Measurements from ENCODE around the gene GNAI2. TPM values are rescaled to one million over a fixed set of nuclear protein-coding genes. Genes with fewer than 3 reads are reported as not detected.

GNAI2 gene
- total and polyA plus RNA-seq, 12 donors: 109 to 275 (median 166) TPM

GRCh38 chr3:50265571-50265970, 29.6 kb downstream of the GNAI2 start:
- Histone ChIP-seq H3K4me1 (replicated peaks in 1 of 2) (peaks cover 55 to 61% of the 10 kb centered on the region in 2 donors), H3K9me3 (replicated peaks in 1 of 3) (no peaks in the 10 kb centered on the region), H3K27ac (peak overlapping the region; percentile 86 to 97 (median 92)), H3K27me3 (no peaks in the 10 kb centered on the region), H3K36me3 (replicated peaks in 1 of 2) (no peaks in the 10 kb centered on the region), H3K4me3 (no peak overlapping the region)
- intact Hi-C loops (cut with DNase I): no loop called here
- TF ChIP-seq CTCF (IDR thresholded peaks at IDR 0.05): no peak
- WGBS, 4 donors: 41% methylated on average over 1 of the region's 1 CpG; no CpG with 5 or more reads in 2 of the 4 donors
- peak in 1 of 7 donors; percentile 31 for DNase-seq

- no peaks in the 10 kb centered on the region for H3K27me3 ChIP-seq
- no peaks in the 10 kb centered on the region for H3K9me3 ChIP-seq (replicated peaks in 1 of 3)
- 84 to 90% (median 86%) methylated on average over 4 to 6 of the region's 6 CpGs for WGBS, 4 donors
- intact Hi-C loops (cut with DNase I): no loop called here
- no peaks in the 10 kb centered on the region for H3K36me3 ChIP-seq (replicated peaks in 1 of 2)
- H3K4me3 ChIP-seq: no peak overlapping the region
- peak overlapping the region; percentile 86 to 97 (median 92) for H3K27ac ChIP-seq
- peaks cover 52 to 59% of the 10 kb centered on the region in 2 donors for H3K4me1 ChIP-seq (replicated peaks in 1 of 2)
- DNase-seq: no peak
- no peak for TF ChIP-seq CTCF (IDR thresholded peaks at IDR 0.05)
- TF ChIP-seq POLR2A (IDR thresholded peaks at IDR 0.05): no peak
These were observed 30.0 kb downstream of the GNAI2 start for GRCh38 chr3:50266017-50266416.

- H3K9me3 ChIP-seq (replicated peaks in 1 of 3): no peaks in the 10 kb centered on the region
- intact Hi-C loops (cut with DNase I): no loop called here
- TF ChIP-seq POLR2A (IDR thresholded peaks at IDR 0.05) (no peak), CTCF (IDR thresholded peaks at IDR 0.05) (no peak)
- no peaks in the 10 kb centered on the region for H3K27me3 ChIP-seq
- H3K4me3 ChIP-seq: peak overlapping the region in 1 of 4 donors; percentile 35
- peak in 1 of 7 donors; percentile 21 for DNase-seq
- H3K4me1 ChIP-seq (replicated peaks in 1 of 2): peaks cover 54 to 62% of the 10 kb centered on the region in 2 donors
- peak overlapping the region in 4 of 5 donors; percentile 34 to 97 (median 91) for H3K27ac ChIP-seq
- WGBS, 4 donors: 66 to 75% (median 74%) methylated on average over 5 to 7 of the region's 7 CpGs
- no peaks in the 10 kb centered on the region for H3K36me3 ChIP-seq (replicated peaks in 1 of 2)
These were observed 30.8 kb downstream of the GNAI2 start for GRCh38 chr3:50266836-50267235.

GRCh38 chr3:50267280-50267913, 31.4 kb downstream of the GNAI2 start:
- peak in 2 of 7 donors; percentile 24 to 35 for DNase-seq
- peak overlapping the region in 4 of 5 donors; percentile 87 to 97 (median 91) for H3K27ac ChIP-seq
- TF ChIP-seq CTCF (IDR thresholded peaks at IDR 0.05) (no peak), POLR2A (IDR thresholded peaks at IDR 0.05) (no peak)
- peak overlapping the region in 1 of 4 donors; percentile 35 for H3K4me3 ChIP-seq
- H3K4me1 ChIP-seq (replicated peaks in 1 of 2): peaks cover 58 to 64% of the 10 kb centered on the region in 2 donors
- WGBS, 4 donors: 35 to 67% (median 47%) methylated on average over 8 to 22 of the region's 22 CpGs
- no peaks in the 10 kb centered on the region for H3K27me3 ChIP-seq
- intact Hi-C loops (cut with DNase I): no loop called here
- no peaks in the 10 kb centered on the region for H3K9me3 ChIP-seq (replicated peaks in 1 of 3)
- H3K36me3 ChIP-seq (replicated peaks in 1 of 2): no peaks in the 10 kb centered on the region

Measured in adrenal gland (tissue), 12 donors.